Neuronal stem cell (in vitro differentiated cells): ENCODE measurements around the gene TRERF1.

Experiments used
- DNase-seq: peaks from one replicate; pipeline ENCODE4 v3.0.0-alpha.2; 2013; ENCODE audit warnings: low spot score
- H2AFZ ChIP-seq: one replicate; pipeline ENCODE4 v1.6.1; 2013; ENCODE audit warnings: mild to moderate bottlenecking, low read length, inconsistent platforms
- H2AK5ac ChIP-seq: 2 replicates; pipeline ENCODE4 v1.6.1; 2013; ENCODE audit warnings: low read depth, mild to moderate bottlenecking, inconsistent platforms, low read length, moderate library complexity, mixed read lengths
- H2BK120ac ChIP-seq: 2 replicates; pipeline ENCODE4 v1.6.1; 2013; ENCODE audit warnings: low read depth, mild to moderate bottlenecking, inconsistent platforms, low read length, moderate library complexity, mixed read lengths
- H2BK12ac ChIP-seq: one replicate; pipeline ENCODE4 v1.6.1; 2013; ENCODE audit warnings: low read length, inconsistent platforms
- H2BK15ac ChIP-seq: 2 replicates; pipeline ENCODE4 v1.6.1; 2013; ENCODE audit warnings: mild to moderate bottlenecking, low read length, inconsistent platforms, mixed read lengths
- H2BK5ac ChIP-seq: one replicate; pipeline ENCODE4 v1.6.1; 2013; ENCODE audit warnings: inconsistent platforms, mild to moderate bottlenecking, low read length, moderate library complexity
- H3K14ac ChIP-seq: one replicate; pipeline ENCODE4 v1.6.1; 2013; ENCODE audit warnings: low read length, inconsistent platforms
- H3K18ac ChIP-seq: 2 replicates; pipeline ENCODE4 v1.6.1; 2013; ENCODE audit warnings: low read length, inconsistent platforms
- H3K23ac ChIP-seq: 2 replicates; pipeline ENCODE4 v1.6.1; 2013; ENCODE audit warnings: low read depth, mild to moderate bottlenecking, mixed read lengths, low read length, inconsistent platforms; ENCODE audit not compliant: poor library complexity
- H3K27ac ChIP-seq: replicated peaks from 3 replicates; pipeline ENCODE4 v1.5.1; 2013; ENCODE audit warnings: low read length, inconsistent platforms
- H3K27me3 ChIP-seq, 3 experiments: 2 replicates each; pipeline ENCODE4 v1.6.1; 2013; ENCODE audit warnings: low read length in 3 of 3, mild to moderate bottlenecking in 2 of 3, inconsistent platforms in 1 of 3, low read depth in 1 of 3, mixed read lengths in 1 of 3, moderate library complexity in 1 of 3; ENCODE audit not compliant: control insufficient read depth in 3 of 3, insufficient read depth in 3 of 3
- H3K36me3 ChIP-seq, 2 donors: replicated peaks in 1 of 2; 2 replicates each; pipeline ENCODE4 v1.6.1; 2013; ENCODE audit warnings: low read length in 2 of 2; ENCODE audit not compliant: control insufficient read depth in 2 of 2, insufficient read depth in 2 of 2
- H3K4ac ChIP-seq: 2 replicates; pipeline ENCODE4 v1.6.1; 2013; ENCODE audit warnings: inconsistent platforms, mild to moderate bottlenecking, low read length, moderate library complexity
- H3K4me1 ChIP-seq, 2 donors: 1 replicate in 1 of 2; 2 replicates in 1 of 2; pipeline ENCODE4 v1.6.1; 2013; ENCODE audit warnings: low read length in 2 of 2, low read depth in 1 of 2; ENCODE audit not compliant: control insufficient read depth in 2 of 2, insufficient read depth in 1 of 2
- H3K4me2 ChIP-seq: one replicate; pipeline ENCODE4 v1.6.1; 2013; ENCODE audit warnings: mild to moderate bottlenecking, low read length, inconsistent platforms; ENCODE audit not compliant: insufficient read depth, poor library complexity, severe bottlenecking
- H3K4me3 ChIP-seq, 2 donors: 2 replicates each; pipeline ENCODE4 v1.5.1; 2013; ENCODE audit warnings: low read length in 2 of 2, mild to moderate bottlenecking in 2 of 2, inconsistent platforms in 1 of 2, moderate library complexity in 1 of 2
- H3K79me1 ChIP-seq: one replicate; pipeline ENCODE4 v1.6.1; 2013; ENCODE audit warnings: low read depth, mild to moderate bottlenecking, inconsistent platforms, low read length, moderate library complexity
- H3K9ac ChIP-seq: one replicate; pipeline ENCODE4 v1.6.1; 2013; ENCODE audit warnings: mild to moderate bottlenecking, low read depth, low read length, inconsistent platforms; ENCODE audit not compliant: poor library complexity
- H3K9me3 ChIP-seq, 2 donors: replicated peaks in 1 of 2; 2 replicates each; pipeline versions ENCODE3 to v1.6.1; 2013; ENCODE audit warnings: low read length in 2 of 2, mild to moderate bottlenecking in 2 of 2, inconsistent platforms in 1 of 2, low read depth in 1 of 2, mixed read lengths in 1 of 2, moderate library complexity in 1 of 2; ENCODE audit not compliant: control insufficient read depth in 2 of 2, insufficient read depth in 1 of 2
- H4K8ac ChIP-seq: one replicate; pipeline ENCODE4 v1.6.1; 2013; ENCODE audit warnings: low read depth, mild to moderate bottlenecking, inconsistent platforms, low read length, moderate library complexity
- H4K91ac ChIP-seq: one replicate; pipeline ENCODE4 v1.6.1; 2013; ENCODE audit warnings: low read length, low read depth, mild to moderate bottlenecking, inconsistent platforms; ENCODE audit not compliant: poor library complexity
- WGBS, 2 donors: extraction: QIAGEN DNeasy Blood & Tissue Kit; methylation state at CpG; one replicate each; pipeline ENCODE4 v1.1.7; 2013; ENCODE audit warnings: missing lambda C conversion rate in 2 of 2, mixed read lengths in 1 of 2; ENCODE audit not compliant: insufficient read length in 2 of 2, insufficient replicate concordance in 1 of 2; ENCODE audit errors: extremely low coverage in 2 of 2; 5-methylcytosine and 5-hydroxymethylcytosine counted together

Gene TRERF1

GRCh38 chr6:42450477-42451332 is 1.0 kb downstream of the TRERF1 start:
- H3K9me3 ChIP-seq = no peaks in the 10 kb centered on the region
- no peak overlapping the region for H3K23ac ChIP-seq
- peak overlapping the region; percentile 96 for H3K27ac ChIP-seq
- H2BK12ac ChIP-seq = no peak overlapping the region
- no peak overlapping the region for H4K91ac ChIP-seq
- peak overlapping the region; percentile 69 to 84 for H3K4me3 ChIP-seq
- H3K9ac ChIP-seq = no peak overlapping the region
- peak overlapping the region; percentile 65 for H2BK15ac ChIP-seq
- peak overlapping the region; percentile 98 for H3K4me2 ChIP-seq
- peaks cover 2% of the 10 kb centered on the region for H3K79me1 ChIP-seq
- H3K36me3 ChIP-seq = peaks cover 0 to 7% of the 10 kb centered on the region in 2 donors
- no peak overlapping the region for H4K8ac ChIP-seq
- H2BK120ac ChIP-seq = peak overlapping the region; percentile 94
- no peak for DNase-seq
- no peaks in the 10 kb centered on the region for H3K27me3 ChIP-seq
- peak overlapping the region; percentile 96 for H2BK5ac ChIP-seq
- no peak overlapping the region for H3K4ac ChIP-seq
- peak overlapping the region; percentile 53 for H2AK5ac ChIP-seq
- H2AFZ ChIP-seq = peak overlapping the region; percentile 88
- H3K18ac ChIP-seq = peak overlapping the region; percentile 96
- whole genome bisulfite sequencing, 2 donors = no CpG with 5 or more reads among the region's 22 CpGs
- H3K14ac ChIP-seq = no peak overlapping the region
- H3K4me1 ChIP-seq = peaks cover 11 to 22% of the 10 kb centered on the region in 2 donors

- no peak overlapping the region for H3K14ac ChIP-seq
- H3K4ac ChIP-seq = no peak overlapping the region
- H4K8ac ChIP-seq = no peak overlapping the region
- peak overlapping the region; percentile 79 for H3K27ac ChIP-seq
- H2BK15ac ChIP-seq = peak overlapping the region; percentile 6
- no peak overlapping the region for H2BK5ac ChIP-seq
- H3K23ac ChIP-seq = no peak overlapping the region
- no peak overlapping the region for H3K9ac ChIP-seq
- peak overlapping the region; percentile 88 for H2AFZ ChIP-seq
- peaks cover 11 to 22% of the 10 kb centered on the region in 2 donors for H3K4me1 ChIP-seq
- peak overlapping the region; percentile 98 for H3K4me2 ChIP-seq
- peaks cover 0 to 7% of the 10 kb centered on the region in 2 donors for H3K36me3 ChIP-seq
- H4K91ac ChIP-seq = no peak overlapping the region
- H2BK120ac ChIP-seq = no peak overlapping the region
- peak overlapping the region; percentile 53 for H2AK5ac ChIP-seq
- DNase-seq = no peak
- H3K79me1 ChIP-seq = peaks cover 2% of the 10 kb centered on the region
- H2BK12ac ChIP-seq = no peak overlapping the region
- no peaks in the 10 kb centered on the region for H3K9me3 ChIP-seq
- no peaks in the 10 kb centered on the region for H3K27me3 ChIP-seq
- H3K18ac ChIP-seq = peak overlapping the region; percentile 79
- H3K4me3 ChIP-seq = peak overlapping the region; percentile 69 to 84
- WGBS, 2 donors = no CpG with 5 or more reads among the region's 9 CpGs
These were observed 1.7 kb downstream of the TRERF1 start for GRCh38 chr6:42449917-42450476.

GRCh38 chr6:42448927-42449659 is 2.6 kb downstream of the TRERF1 start:
- Histone ChIP-seq H3K14ac (no peak overlapping the region), H3K4me3 (peak overlapping the region in 1 of 2 donors; percentile 69), H3K9me3 (no peaks in the 10 kb centered on the region), H2BK15ac (no peak overlapping the region), H3K4me1 (peaks cover 16 to 17% of the 10 kb centered on the region in 2 donors), H3K4ac (no peak overlapping the region), H4K8ac (no peak overlapping the region), H3K36me3 (peaks cover 0 to 7% of the 10 kb centered on the region in 2 donors), H2BK5ac (no peak overlapping the region), H2AK5ac (no peak overlapping the region), H3K9ac (no peak overlapping the region), H3K79me1 (peaks cover 2% of the 10 kb centered on the region), H3K23ac (no peak overlapping the region), H2AFZ (no peak overlapping the region), H4K91ac (no peak overlapping the region), H2BK12ac (no peak overlapping the region), H3K18ac (no peak overlapping the region), H3K27ac (no peak overlapping the region), H3K4me2 (no peak overlapping the region), H3K27me3 (no peaks in the 10 kb centered on the region), H2BK120ac (no peak overlapping the region)
- no peak for DNase-seq
- no CpG with 5 or more reads among the region's 7 CpGs for WGBS, 2 donors

- H3K4me3 ChIP-seq = no peak overlapping the region
- no peak overlapping the region for H2BK5ac ChIP-seq
- no peak overlapping the region for H2BK12ac ChIP-seq
- H3K4me1 ChIP-seq = peaks cover 11 to 21% of the 10 kb centered on the region in 2 donors
- H4K91ac ChIP-seq = no peak overlapping the region
- no peak overlapping the region for H3K14ac ChIP-seq
- WGBS, 2 donors = no CpG with 5 or more reads among the region's 5 CpGs
- H3K4ac ChIP-seq = no peak overlapping the region
- H3K36me3 ChIP-seq = peaks cover 0 to 7% of the 10 kb centered on the region in 2 donors
- no peak overlapping the region for H3K4me2 ChIP-seq
- no peaks in the 10 kb centered on the region for H3K9me3 ChIP-seq
- H4K8ac ChIP-seq = no peak overlapping the region
- H3K27ac ChIP-seq = no peak overlapping the region
- no peak overlapping the region for H2BK15ac ChIP-seq
- H2BK120ac ChIP-seq = no peak overlapping the region
- no peak overlapping the region for H3K23ac ChIP-seq
- H3K79me1 ChIP-seq = peaks cover 2% of the 10 kb centered on the region
- H3K18ac ChIP-seq = no peak overlapping the region
- no peak for DNase-seq
- no peaks in the 10 kb centered on the region for H3K27me3 ChIP-seq
- no peak overlapping the region for H3K9ac ChIP-seq
- H2AK5ac ChIP-seq = no peak overlapping the region
- H2AFZ ChIP-seq = no peak overlapping the region
These were observed 3.3 kb downstream of the TRERF1 start for GRCh38 chr6:42448391-42448790.
